ENCODE data around the gene KCNF1. TPM values are rescaled to one million over a fixed set of nuclear protein-coding genes. Genes with fewer than 3 reads are reported as not detected.

KCNF1 gene, protein sequence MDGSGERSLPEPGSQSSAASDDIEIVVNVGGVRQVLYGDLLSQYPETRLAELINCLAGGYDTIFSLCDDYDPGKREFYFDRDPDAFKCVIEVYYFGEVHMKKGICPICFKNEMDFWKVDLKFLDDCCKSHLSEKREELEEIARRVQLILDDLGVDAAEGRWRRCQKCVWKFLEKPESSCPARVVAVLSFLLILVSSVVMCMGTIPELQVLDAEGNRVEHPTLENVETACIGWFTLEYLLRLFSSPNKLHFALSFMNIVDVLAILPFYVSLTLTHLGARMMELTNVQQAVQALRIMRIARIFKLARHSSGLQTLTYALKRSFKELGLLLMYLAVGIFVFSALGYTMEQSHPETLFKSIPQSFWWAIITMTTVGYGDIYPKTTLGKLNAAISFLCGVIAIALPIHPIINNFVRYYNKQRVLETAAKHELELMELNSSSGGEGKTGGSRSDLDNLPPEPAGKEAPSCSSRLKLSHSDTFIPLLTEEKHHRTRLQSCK
- 1.3 and 2.3 TPM in 2 replicates for total RNA-seq

DNA sequence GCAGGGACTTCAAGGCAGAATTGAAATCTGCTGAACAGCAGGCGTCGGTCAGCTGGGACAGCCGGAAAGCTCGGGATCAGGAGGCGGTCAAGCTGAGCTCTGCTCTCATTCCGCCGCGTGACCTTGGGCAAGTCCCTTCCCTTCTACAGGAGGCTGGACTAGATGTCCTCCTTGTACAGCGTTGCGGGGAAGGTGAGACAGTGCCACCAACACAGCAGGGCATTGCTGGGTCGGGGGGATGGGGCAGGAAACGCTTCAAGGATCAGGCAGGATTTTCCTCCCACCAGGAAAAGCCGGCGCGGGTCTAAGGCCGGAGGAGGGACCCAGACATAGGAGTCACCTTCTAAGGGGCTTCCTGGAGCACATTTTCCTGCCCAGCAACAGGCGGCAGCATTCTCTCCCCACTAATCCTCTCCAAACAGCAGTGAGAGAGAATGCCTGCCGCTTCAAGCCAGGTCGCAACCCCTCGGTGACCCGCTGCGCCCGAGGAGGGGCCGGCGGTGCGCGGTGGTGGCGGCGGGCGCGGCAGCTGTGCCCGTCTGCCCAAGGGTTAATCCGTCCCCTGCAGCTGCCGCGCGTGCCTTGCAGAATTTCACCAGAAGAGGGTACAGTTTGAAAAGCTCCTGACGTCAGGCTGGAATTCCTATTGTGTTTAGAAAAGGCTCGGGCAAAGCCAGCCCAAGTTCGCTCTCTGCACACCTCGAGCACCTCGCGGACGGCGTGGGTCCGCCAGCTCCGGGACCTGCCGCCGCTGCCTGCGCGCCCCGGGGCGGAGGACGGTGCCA is at the start of gene KCNF1:
KCNF1 (plus strand) TSS at position 644 of the 785 bp plus-strand sequence. CDS start 493 bp downstream, outside the sequence.

Small RNA genes within 50 kb of the gene (small RNA-seq; reads per million reads assigned to genes)
- not detected for gene AC079587.1

Other genes with a start within 250 kb of the KCNF1 start
- gene NOL10, start 222.0 kb upstream of the KCNF1 start, total RNA-seq, result 31.7 and 43.8 TPM in 2 replicates
- gene ATP6V1C2, start 190.3 kb upstream of the KCNF1 start, total RNA-seq, result under 0.01 and 0.10 TPM in 2 replicates
- 307 and 391 TPM in 2 replicates for gene PDIA6, start 99.1 kb upstream of the KCNF1 start, total RNA-seq
- gene SLC66A3, start 243.5 kb downstream of the KCNF1 start, total RNA-seq, result 21.9 and 32.7 TPM in 2 replicates